OCI-LY7 (cell line): Measurements from ENCODE around the gene SHLD1. TPM values are rescaled to one million over a fixed set of nuclear protein-coding genes. Genes with fewer than 3 reads are reported as not detected.
A peak's percentile ranks its signal among the peaks of the same experiment; 100 is the strongest.
"Not testable (repeated sequence)": the region's sequence is repeated elsewhere in the genome, so short reads cannot be mapped to it uniquely, and the experiment has no call there.

Experiments
- Bru-seq: library from RNA; stranded (reverse); fragments of 400-500 nt; gene quantifications from one replicate; lab custom pipeline; 2021; lab: Mats Ljungman, UMichigan
- BruChase-seq, 2 experiments: library from RNA; stranded (reverse); fragments of 400-500 nt; gene quantifications; one replicate each; lab custom pipeline; 2021; lab: Mats Ljungman, UMichigan
- BruUV-seq: library from RNA; stranded (reverse); fragments of 400-500 nt; replicated peaks from 2 replicates; lab custom pipeline; 2021; lab: Mats Ljungman, UMichigan
- CTCF ChIA-PET: fragments of 300-600 bp; sonication (Branson Sonifier 250); formaldehyde crosslinking; loops from one replicate; lab custom pipeline; 2022; ENCODE audit warnings: antibody characterized with exemption; ENCODE audit not compliant: unreplicated experiment; lab: Charles Lee
- POLR2A ChIA-PET: fragments of 300-600 bp; sonication (Branson Sonifier 250); formaldehyde crosslinking; loops from one replicate; lab custom pipeline; 2022; ENCODE audit warnings: antibody characterized with exemption; lab: Charles Lee
- DNase-seq: peaks from one replicate; pipeline ENCODE4 v3.0.0-alpha.2; 2015; ENCODE audit warnings: low spot score
- H2AFZ ChIP-seq: fragments of 200-600 bp; sonication (generic), shearing (Covaris generic); 2 replicates; pipeline ENCODE4 v1.6.1; 2014; ENCODE audit warnings: mild to moderate bottlenecking, antibody characterized with exemption, low read length, moderate library complexity
- H3K27ac ChIP-seq: fragments of 200-600 bp; sonication (generic); 2 replicates; pipeline ENCODE4 v1.5.1; 2014; ENCODE audit warnings: mixed run types, low read depth, mild to moderate bottlenecking, moderate library complexity, low read length, inconsistent platforms; ENCODE audit not compliant: poor library complexity, severe bottlenecking
- H3K36me3 ChIP-seq: fragments of 200-600 bp; sonication (generic); 2 replicates; pipeline ENCODE4 v1.6.1; 2014; ENCODE audit warnings: mild to moderate bottlenecking, antibody characterized with exemption, low read length, moderate library complexity, mixed read lengths; ENCODE audit not compliant: insufficient read depth
- H3K4me1 ChIP-seq: fragments of 200-600 bp; sonication (generic); 2 replicates; pipeline ENCODE4 v1.5.1; 2014; ENCODE audit warnings: mild to moderate bottlenecking, low read length; ENCODE audit not compliant: insufficient read depth, poor library complexity, severe bottlenecking
- H3K4me2 ChIP-seq: fragments of 200-600 bp; sonication (generic); 2 replicates; pipeline ENCODE4 v1.6.1; 2014; ENCODE audit warnings: mild to moderate bottlenecking, low read length
- H3K4me3 ChIP-seq: fragments of 200-600 bp; sonication (generic); 2 replicates; pipeline ENCODE4 v1.5.1; 2014; ENCODE audit warnings: mild to moderate bottlenecking, low read depth, low read length; ENCODE audit not compliant: poor library complexity, severe bottlenecking
- H3K79me2 ChIP-seq: fragments of 200-600 bp; sonication (generic); 2 replicates; pipeline ENCODE4 v1.6.1; 2016; ENCODE audit warnings: low read depth, mild to moderate bottlenecking, low read length, moderate library complexity, mixed read lengths; ENCODE audit not compliant: insufficient read depth
- H3K9me2 ChIP-seq: fragments of 200-600 bp; sonication (generic); 2 replicates; pipeline ENCODE4 v1.6.1; 2016; ENCODE audit warnings: mild to moderate bottlenecking, low read length, mixed read lengths; ENCODE audit not compliant: insufficient read depth
- H3K9me3 ChIP-seq: fragments of 200-600 bp; sonication (generic); 2 replicates; pipeline ENCODE4 v1.6.1; 2014; ENCODE audit warnings: mild to moderate bottlenecking, mixed run types, low read length, mixed read lengths
- H4K20me1 ChIP-seq: fragments of 200-600 bp; sonication (generic); 2 replicates; pipeline ENCODE4 v1.6.1; 2014; ENCODE audit warnings: mild to moderate bottlenecking, antibody characterized with exemption, low read length, moderate library complexity, mixed read lengths; ENCODE audit not compliant: insufficient read depth
- CTCF ChIP-seq: fragments of 200-600 bp; sonication (generic); conservative IDR thresholded peaks from 2 replicates; pipeline ENCODE4 v1.5.1; 2014; ENCODE audit warnings: mild to moderate bottlenecking, antibody characterized with exemption, low read length, moderate library complexity, mixed read lengths
- EZH2phosphoT487 ChIP-seq: fragments of 200-600 bp; sonication (generic); IDR thresholded peaks from 2 replicates; pipeline ENCODE4 v1.6.1; 2018; ENCODE audit warnings: low read depth, borderline replicate concordance, mild to moderate bottlenecking, mixed run types, antibody characterized with exemption, low read length, moderate library complexity, mixed read lengths
- intact Hi-C: fragments of 100-400 bp; cut with micrococcal nuclease; formaldehyde crosslinking; loops from one replicate; pipeline ENCODE4 v1.10.0; 2022; ENCODE audit not compliant: unreplicated experiment
- long read RNA-seq: library from polyadenylated mRNA; stranded (forward); transcript quantifications from one replicate; pipeline ENCODE4 v2.0.0, GENCODE V29; 2022
- total RNA-seq, 2 experiments: library from RNA; depleted of rRNA in 1 of 2; stranded (reverse); fragments of >200 nt in 1 of 2; shearing (Covaris generic) in 1 of 2; gene quantifications; 2 replicates each; pipeline ENCODE4 v1.2.3, GENCODE V29; 2014 to 2022

Gene SHLD1
- 19.4 and 29.6 TPM in 2 replicates for total RNA-seq (2014; rRNA removed; shearing (Covaris generic))
- total RNA-seq (2022): 31.2 and 31.5 TPM in 2 replicates
- percentile 74 among the genes with signal in this experiment for Bru-seq, nascent RNA
- BruChase-seq, experiment 1, labeled RNA remaining after a 6-hour chase: percentile 75 among the genes with signal in this experiment
- BruChase-seq, experiment 2, labeled RNA remaining after a 2-hour chase: percentile 71 among the genes with signal in this experiment
- long read RNA-seq, transcript SHLD1-202 (3 exons, 585 nt): minor isoform, 5 of 57 reads
- long read RNA-seq, transcript SHLD1-201 (3 exons, 1,154 nt): major isoform, 43 of 57 reads
- long read RNA-seq, partial matches to known transcripts: 2 of 57 reads
- long read RNA-seq, other reads (novel, unspliced or antisense): 7 of 57 reads

GRCh38 chr20:5749952-5750779 lies at the start of gene SHLD1:
SHLD1 (plus strand) TSS chr20:5750401; CDS start chr20:5772866, 22,465 bp downstream.
- Histone ChIP-seq H3K4me2 (peak within 1 kb of the TSS; percentile 79), H3K27ac (peak within 1 kb of the TSS; percentile 43), H3K79me2 (peaks cover 44% of the 10 kb centered on the region), H3K4me1 (peaks cover 47% of the 10 kb centered on the region), H3K36me3 (peaks cover 10% of the 10 kb centered on the region), H3K9me3 (no peaks in the 10 kb centered on the region), H2AFZ (peak within 1 kb of the TSS; percentile 75; the same call in 1 of the 2 replicates), H3K4me3 (peak within 1 kb of the TSS; percentile 83), H4K20me1 (no peaks in the 10 kb centered on the region), H3K9me2 (no peaks in the 10 kb centered on the region)
- ChIA-PET CTCF (no interaction called here), POLR2A (interaction anchor here (0.7 to 2.2 kb wide), 11 partner anchors 10 to 214 kb away, joined by 3 to 11 read pairs (median 3); no protein-coding TSS in a partner anchor)
- DNase-seq: peak; percentile 94
- BruUV-seq: no TSS peak
- intact Hi-C loops: loop anchor here (5.0 kb wide), 1 partner anchor 103 kb away; no protein-coding TSS in a partner anchor
- TF ChIP-seq CTCF (no peak), EZH2phosphoT487 (no peak)

GRCh38 chr20:5702339-5702738 lies 47.9 kb upstream of the SHLD1 start:
- CTCF ChIA-PET, H4K20me1 ChIP-seq, intact Hi-C loops, POLR2A ChIA-PET, H3K4me3 ChIP-seq, H3K4me2 ChIP-seq, H3K79me2 ChIP-seq, H3K36me3 ChIP-seq, DNase-seq, H3K9me3 ChIP-seq, BruUV-seq, H2AFZ ChIP-seq, H3K9me2 ChIP-seq, H3K27ac ChIP-seq: not testable (repeated sequence)
- peaks cover 38% of the 10 kb centered on the region for H3K4me1 ChIP-seq

GRCh38 chr20:5703681-5704101 lies 46.5 kb upstream of the SHLD1 start:
- intact Hi-C loops: no loop called here
- no peaks in the 10 kb centered on the region for H4K20me1 ChIP-seq
- H3K4me2 ChIP-seq: peak overlapping the region; percentile 45; the same call in 1 of the 2 replicates
- H3K79me2 ChIP-seq: no peaks in the 10 kb centered on the region
- no TSS peak for BruUV-seq
- H3K9me2 ChIP-seq: no peaks in the 10 kb centered on the region
- no peaks in the 10 kb centered on the region for H3K36me3 ChIP-seq
- CTCF ChIA-PET: interaction anchor here (0.9 kb wide), 1 partner anchor 11 kb away, joined by 3 read pairs; no protein-coding TSS in a partner anchor
- H3K27ac ChIP-seq: no peak overlapping the region
- peak overlapping the region; percentile 93 for H2AFZ ChIP-seq
- no peaks in the 10 kb centered on the region for H3K9me3 ChIP-seq
- H3K4me3 ChIP-seq: no peak overlapping the region
- TF ChIP-seq CTCF (no peak), EZH2phosphoT487 (no peak)
- POLR2A ChIA-PET: interaction anchor here (0.5 to 1.5 kb wide), 6 partner anchors 13 to 99 kb away, joined by 3 to 5 read pairs (median 3); no protein-coding TSS in a partner anchor
- DNase-seq: peak; percentile 43
- peaks cover 28% of the 10 kb centered on the region for H3K4me1 ChIP-seq
